ENCODE data around the gene GNA12.
"Not testable (repeated sequence)": the region's sequence is repeated elsewhere in the genome, so short reads cannot be mapped to it uniquely, and the experiment has no call there.

The GNA12 gene

DNA sequence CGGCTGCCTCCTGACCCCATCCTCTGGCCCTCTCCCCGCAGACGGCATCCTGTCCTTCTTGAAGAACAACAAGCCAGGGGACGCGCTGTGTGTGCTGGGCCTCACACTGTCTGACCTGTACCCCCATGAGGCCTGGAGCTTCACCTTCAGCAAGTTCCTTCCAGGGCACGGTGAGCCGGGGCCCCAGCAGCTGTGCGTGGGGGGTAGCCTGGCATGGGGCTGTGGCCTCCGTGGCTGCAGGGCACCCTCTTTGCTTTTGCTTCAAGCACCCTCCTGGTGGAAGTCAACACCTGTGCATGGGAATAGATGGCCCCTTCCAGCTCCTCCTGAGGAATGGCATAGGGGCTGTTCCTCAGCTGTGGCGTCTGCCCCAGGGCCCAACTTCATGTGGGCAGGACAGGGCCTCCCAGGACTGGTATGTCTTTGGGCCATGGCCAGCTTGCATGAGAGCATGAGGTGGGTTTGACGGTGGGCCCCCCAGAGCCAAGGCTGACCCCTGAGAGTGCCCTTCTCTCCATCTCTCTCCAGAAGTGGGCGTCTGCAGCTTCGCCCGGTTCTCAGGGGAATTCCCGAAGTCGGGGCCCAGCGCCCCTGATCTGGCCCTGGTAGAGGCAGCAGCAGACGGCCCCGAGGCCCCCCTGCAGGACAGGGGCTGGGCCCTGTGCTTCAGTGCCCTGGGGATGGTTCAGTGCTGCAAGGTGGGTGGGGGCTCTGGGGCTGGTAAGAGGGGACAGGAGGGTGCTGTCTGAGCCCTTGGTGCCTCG lies 135.4 kb downstream of the GNA12 start:
- DNase-seq = no peak

DNA sequence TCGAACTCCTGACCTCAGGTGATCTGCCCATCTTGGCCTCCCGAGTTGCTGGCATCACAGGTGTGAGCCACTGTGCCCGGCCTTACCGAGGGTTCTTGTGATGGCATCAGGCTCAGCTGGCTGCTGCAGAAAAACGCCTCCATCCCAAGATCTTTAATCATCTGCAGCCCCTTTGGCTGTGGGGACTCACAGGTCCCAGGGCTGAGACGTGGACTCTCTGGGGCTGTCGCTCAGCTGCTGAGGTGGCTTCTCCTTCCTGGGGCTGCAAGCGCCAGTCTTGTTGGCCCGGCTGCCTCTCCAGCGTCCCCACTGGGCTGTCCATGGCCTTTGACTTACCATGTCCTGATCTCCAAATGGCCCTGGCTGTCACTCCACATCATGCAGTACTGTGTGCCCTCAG lies 136.1 kb downstream of the GNA12 start:
- no peak for DNase-seq

- no peak for DNase-seq
Observed at GRCh38 chr7:2707481-2707880, 136.6 kb downstream of the GNA12 start.

GRCh38 chr7:2706685-2707126 lies 137.4 kb downstream of the GNA12 start:
- DNase-seq = no peak

DNA sequence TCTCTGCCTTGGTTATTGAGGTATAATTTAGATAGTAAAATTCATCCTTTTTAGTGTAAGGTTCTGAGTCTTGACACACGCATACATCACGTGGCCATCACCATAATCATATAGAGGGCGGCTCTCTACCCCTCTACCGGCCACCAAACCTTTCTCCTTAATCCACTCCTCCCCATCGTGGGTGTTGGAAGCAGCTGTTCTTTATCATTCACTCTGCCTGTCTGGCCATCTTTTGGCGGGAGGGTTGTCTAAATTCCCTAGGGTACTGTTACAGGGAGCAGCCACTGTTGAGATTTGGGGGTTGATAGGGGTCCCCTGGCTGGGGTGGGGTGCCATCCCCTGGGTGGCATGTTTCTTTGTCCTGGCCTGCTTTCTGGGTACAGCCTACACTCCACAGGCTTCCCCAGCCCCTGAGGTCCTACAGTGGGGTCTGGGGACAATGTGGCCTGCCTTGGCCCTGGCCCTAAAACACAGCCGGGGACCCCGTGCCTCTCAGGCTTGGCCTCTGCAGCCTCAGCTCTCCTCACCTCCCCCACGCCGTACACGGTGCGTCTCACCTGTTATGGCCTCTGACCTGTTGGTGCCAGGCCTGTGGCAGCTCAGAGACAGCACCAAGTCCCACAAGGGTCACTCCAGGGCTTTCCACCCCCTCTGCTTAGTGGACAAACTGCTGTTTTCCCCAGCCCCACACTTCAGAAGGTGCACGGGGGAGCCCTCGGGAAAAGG lies 138.6 kb downstream of the GNA12 start:
- DNase-seq = no peak

DNA sequence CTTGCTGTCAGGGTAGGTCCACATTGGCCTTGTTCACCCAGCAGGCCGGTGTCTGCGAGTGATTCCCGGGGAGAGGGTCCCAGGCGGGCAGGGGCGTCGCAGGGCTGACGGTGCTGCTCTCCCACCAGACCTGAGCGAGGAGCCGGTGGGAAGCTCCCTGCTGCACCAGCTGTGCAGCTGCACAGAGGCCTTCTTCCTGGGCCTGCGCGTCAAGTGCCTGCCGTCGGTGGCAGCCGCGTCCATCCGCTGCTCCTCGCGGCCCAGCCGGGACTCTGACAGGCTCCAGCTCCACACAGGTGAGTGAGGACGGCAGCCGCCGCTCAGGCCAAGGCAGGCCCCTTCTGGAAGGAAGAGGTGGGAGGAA lies 141.5 kb downstream of the GNA12 start:
- DNase-seq = no peak

- no peak for DNase-seq
Observed at GRCh38 chr7:2701832-2702593, 142.1 kb downstream of the GNA12 start.

- no peak for DNase-seq
Observed at GRCh38 chr7:2701424-2701823, 142.7 kb downstream of the GNA12 start.

GRCh38 chr7:2700141-2700850 lies 143.8 kb downstream of the GNA12 start:
- no peak for DNase-seq

DNA sequence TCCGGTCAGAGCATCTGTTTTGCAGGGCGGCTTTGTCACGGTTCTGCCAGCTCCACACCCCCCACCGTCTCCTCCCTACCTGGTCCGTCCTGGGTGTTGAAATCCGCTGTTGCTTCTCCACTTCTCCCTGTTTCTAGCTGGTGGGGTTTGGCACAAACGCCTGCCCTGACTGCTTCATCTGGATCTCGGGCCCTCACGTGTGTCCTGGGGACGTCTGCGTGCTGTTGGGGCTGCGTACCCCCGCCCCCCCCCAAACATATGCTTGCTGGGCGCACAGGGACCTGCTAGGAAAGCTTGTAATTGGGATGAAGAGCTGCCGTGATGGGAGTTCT lies 144.9 kb downstream of the GNA12 start:
- DNase-seq = no peak

- no peak for DNase-seq
Observed at GRCh38 chr7:2698581-2699288, 145.4 kb downstream of the GNA12 start.

- DNase-seq = not testable (repeated sequence)
Observed at GRCh38 chr7:2694122-2694436, 150.0 kb downstream of the GNA12 start.

- DNase-seq = not testable (repeated sequence)
Observed at GRCh38 chr7:2693420-2694121, 150.5 kb downstream of the GNA12 start.

DNA sequence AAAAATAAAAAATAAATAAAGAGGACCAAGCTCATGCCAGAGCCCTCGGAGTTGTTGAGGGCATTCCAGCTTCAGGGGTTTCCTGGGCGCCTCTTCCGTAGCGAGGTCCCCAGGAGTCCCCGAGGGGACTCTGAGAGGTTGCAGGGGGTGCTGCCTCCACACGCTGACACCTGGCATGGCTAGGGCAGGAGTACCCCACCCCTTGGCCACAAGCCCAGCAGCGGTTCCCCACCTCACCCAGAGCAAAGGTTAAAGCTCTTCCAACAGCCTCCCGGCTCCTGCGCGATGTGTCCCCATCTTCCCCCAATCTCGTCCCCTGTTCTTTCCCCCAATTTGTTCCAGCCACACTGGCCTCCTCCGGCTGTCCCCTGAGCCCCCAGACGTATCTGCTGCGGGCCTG lies 151.6 kb downstream of the GNA12 start:
- DNase-seq = no peak

DNA sequence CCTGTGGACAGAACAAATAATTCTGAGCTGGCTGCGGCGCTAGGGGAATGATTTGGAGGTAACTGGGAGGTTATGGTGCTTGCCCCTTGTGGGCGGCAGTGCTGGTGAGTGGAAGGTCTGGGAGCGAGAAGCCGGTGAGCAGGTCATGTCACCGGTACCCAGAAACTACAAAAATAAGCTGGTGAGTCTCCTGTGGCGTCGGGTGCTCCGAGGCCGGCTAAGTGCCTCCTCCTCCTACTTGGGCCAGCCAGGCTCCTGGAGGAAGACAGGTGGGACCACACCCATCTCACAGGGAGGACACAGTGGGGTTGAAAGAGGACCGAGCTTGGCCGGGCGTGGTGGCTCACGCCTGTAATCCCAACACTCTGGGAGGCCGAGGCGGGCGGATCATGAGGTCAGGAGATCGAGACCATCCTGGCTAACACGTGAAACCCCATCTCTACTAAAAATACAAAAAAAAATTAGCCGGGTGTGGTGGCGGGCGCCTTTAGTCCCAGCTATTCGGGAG lies 152.1 kb downstream of the GNA12 start:
- not testable (repeated sequence) for DNase-seq

GRCh38 chr7:2691011-2691707 lies 152.9 kb downstream of the GNA12 start:
- no peak for DNase-seq

GRCh38 chr7:2689951-2690705 lies 154.0 kb downstream of the GNA12 start:
- no peak for DNase-seq

DNA sequence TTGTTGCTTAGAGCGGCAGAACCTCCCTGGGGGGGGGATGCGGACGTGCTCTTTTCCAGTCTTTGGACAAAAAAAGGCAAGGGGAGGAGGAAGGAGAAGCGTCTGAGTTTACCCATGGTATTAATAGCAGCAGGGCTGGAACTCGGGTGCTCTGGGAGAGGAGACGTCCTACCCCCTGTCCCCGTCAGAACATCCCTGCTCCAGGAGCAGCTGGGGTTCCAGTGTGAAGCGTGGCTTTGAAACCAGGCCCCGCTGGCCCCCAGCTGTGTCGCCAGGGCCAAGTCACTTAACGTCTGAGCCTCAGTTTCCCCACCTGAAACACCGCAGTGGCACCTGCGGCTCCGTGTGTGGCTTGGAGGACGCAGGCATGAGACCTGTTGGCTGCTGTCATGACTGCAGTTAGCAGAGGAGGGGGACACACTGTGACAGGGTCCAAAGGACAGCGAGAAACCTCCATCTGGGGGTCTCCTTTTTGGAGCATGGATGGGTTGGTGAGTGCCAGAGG lies 154.7 kb downstream of the GNA12 start:
- no peak for DNase-seq

- DNase-seq = no peak
Observed at GRCh38 chr7:2688409-2689342, 155.4 kb downstream of the GNA12 start.
